Smooth muscle cell (in vitro differentiated cells): Measurements from ENCODE around the gene AANAT. TPM values are rescaled to one million over a fixed set of nuclear protein-coding genes. Genes with fewer than 3 reads are reported as not detected.

ENCODE experiments used
- DNase-seq: peaks from one replicate; lab custom pipeline; 2025; ENCODE audit not compliant: unreplicated experiment; lab: John Stamatoyannopoulos, UW
- H2AFZ ChIP-seq: fragments of 200-600 bp; sonication (generic); 2 replicates; pipeline ENCODE4 v1.6.0; 2016; ENCODE audit warnings: antibody characterized with exemption, low read depth, mild to moderate bottlenecking
- H3F3A ChIP-seq: fragments of 200-600 bp; sonication (generic); 2 replicates; pipeline ENCODE4 v1.6.0; 2017; ENCODE audit warnings: antibody characterized with exemption, low read depth
- H3K27ac ChIP-seq: fragments of 200-600 bp; sonication (generic); 2 replicates; pipeline ENCODE4 v1.5.1; 2016; ENCODE audit warnings: low read depth, mild to moderate bottlenecking
- H3K27me3 ChIP-seq: fragments of 200-600 bp; sonication (generic); 2 replicates; pipeline ENCODE4 v1.6.1; 2016; ENCODE audit warnings: low read depth, mild to moderate bottlenecking
- H3K36me3 ChIP-seq: fragments of 200-600 bp; sonication (generic); 2 replicates; pipeline ENCODE4 v1.5.1; 2016; ENCODE audit warnings: low read depth
- H3K4me1 ChIP-seq: fragments of 200-600 bp; sonication (generic); 2 replicates; pipeline ENCODE4 v1.5.1; 2016; ENCODE audit warnings: low read depth
- H3K4me2 ChIP-seq: fragments of 200-600 bp; sonication (generic); 2 replicates; pipeline ENCODE4 v1.6.0; 2016; ENCODE audit warnings: mild to moderate bottlenecking
- H3K4me3 ChIP-seq: fragments of 200-600 bp; sonication (generic); 2 replicates; pipeline ENCODE4 v1.5.1; 2016; ENCODE audit warnings: mild to moderate bottlenecking
- H3K79me2 ChIP-seq: fragments of 200-600 bp; sonication (generic); 2 replicates; pipeline ENCODE4 v1.6.0; 2016; ENCODE audit warnings: low read depth, mild to moderate bottlenecking
- H3K9ac ChIP-seq: fragments of 200-600 bp; sonication (generic); 2 replicates; pipeline ENCODE4 v1.6.0; 2016; ENCODE audit warnings: low read depth
- H3K9me3 ChIP-seq: fragments of 200-600 bp; sonication (generic); replicated peaks from 2 replicates; pipeline ENCODE4 v1.5.1; 2016; ENCODE audit warnings: low read depth
- H4K20me1 ChIP-seq: fragments of 200-600 bp; sonication (generic); 2 replicates; pipeline ENCODE4 v1.6.0; 2016; ENCODE audit warnings: low read depth
- CTCF ChIP-seq: fragments of 200-600 bp; sonication (generic); IDR thresholded peaks from 2 replicates; pipeline ENCODE4 v1.5.1; 2017; ENCODE audit warnings: borderline replicate concordance, mild to moderate bottlenecking, antibody characterized with exemption; ENCODE audit not compliant: insufficient read depth, poor library complexity, severe bottlenecking
- WGBS: methylation state at CpG from one replicate; pipeline ENCODE4 v1.1.7; 2016; ENCODE audit warnings: low lambda C conversion rate; 5-methylcytosine and 5-hydroxymethylcytosine counted together
- polyA plus RNA-seq: library from polyadenylated mRNA; unstranded; fragments of >200 nt; fragmentation: Nextera tagmentation; extraction: Ambion mirVana; gene quantifications from 2 replicates; pipeline ENCODE4 v1.2.1, GENCODE V29; 2016
- total RNA-seq: library from RNA; depleted of rRNA; stranded (reverse); fragments of >200 nt; gene quantifications from 2 replicates; pipeline ENCODE4 v1.2.3, GENCODE V29; 2014

Gene AANAT
- total and polyA plus RNA-seq, 2 experiments from 2014 or later = not detected

DNA sequence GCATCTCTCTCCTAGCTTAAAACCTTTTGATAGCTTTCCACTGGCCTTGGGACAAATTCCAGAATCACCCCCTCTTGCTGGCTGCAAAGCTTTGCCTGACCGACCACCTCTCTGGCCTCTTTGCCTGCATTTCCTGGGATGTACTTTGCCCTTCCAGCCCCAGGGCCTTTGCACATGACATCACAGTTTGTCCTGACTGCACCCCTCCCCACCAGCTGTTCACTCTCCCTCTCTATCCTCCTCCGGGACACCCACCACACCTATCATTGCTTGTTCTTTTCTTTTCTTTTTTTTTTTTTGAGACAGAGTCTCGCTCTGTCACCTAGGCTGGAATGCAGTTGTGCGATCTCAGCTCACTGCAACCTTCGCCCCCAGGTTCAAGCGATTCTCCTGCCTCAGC lies 7.9 kb downstream of the AANAT start:
- Histone ChIP-seq H3K4me2 (no peak overlapping the region), H2AFZ (no peak overlapping the region), H4K20me1 (no peaks in the 10 kb centered on the region), H3K79me2 (no peaks in the 10 kb centered on the region), H3K4me1 (no peaks in the 10 kb centered on the region), H3K27me3 (no peaks in the 10 kb centered on the region), H3K9ac (no peak overlapping the region), H3K36me3 (no peaks in the 10 kb centered on the region), H3K4me3 (no peak overlapping the region), H3F3A (no peaks in the 10 kb centered on the region), H3K9me3 (no peaks in the 10 kb centered on the region), H3K27ac (no peak overlapping the region)
- DNase-seq = no peak
- WGBS = 96% methylated on average over 6 of the region's 6 CpGs
- no peak for TF ChIP-seq CTCF

DNA sequence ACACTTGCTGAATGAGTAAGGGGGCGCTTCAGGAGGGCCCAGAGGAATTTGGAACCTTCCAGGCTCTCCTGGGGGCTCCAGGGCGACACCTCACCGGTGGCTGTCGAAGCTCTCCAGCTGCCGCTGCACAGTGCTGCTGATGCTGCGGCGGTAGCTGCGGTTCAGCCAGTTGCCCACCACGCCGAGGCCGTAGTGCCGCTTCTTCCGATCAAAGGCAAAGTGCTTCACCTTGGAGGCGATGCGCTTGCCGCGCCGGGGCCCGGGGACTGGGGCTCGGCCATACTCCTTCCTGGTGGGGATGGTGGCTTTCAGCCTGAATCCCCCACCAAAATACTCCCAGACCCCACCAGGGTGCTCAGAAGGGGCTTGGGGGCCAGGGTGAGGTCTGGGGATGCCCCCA lies 9.3 kb downstream of the AANAT start:
- Histone ChIP-seq H4K20me1 (no peaks in the 10 kb centered on the region), H3K9ac (no peak overlapping the region), H2AFZ (no peak overlapping the region), H3K4me2 (no peak overlapping the region), H3K4me3 (no peak overlapping the region), H3F3A (no peaks in the 10 kb centered on the region), H3K27ac (no peak overlapping the region), H3K9me3 (no peaks in the 10 kb centered on the region), H3K4me1 (no peaks in the 10 kb centered on the region), H3K36me3 (no peaks in the 10 kb centered on the region), H3K79me2 (no peaks in the 10 kb centered on the region), H3K27me3 (no peaks in the 10 kb centered on the region)
- 94% methylated on average over 20 of the region's 20 CpGs for WGBS
- TF ChIP-seq CTCF = no peak
- no peak for DNase-seq

DNA sequence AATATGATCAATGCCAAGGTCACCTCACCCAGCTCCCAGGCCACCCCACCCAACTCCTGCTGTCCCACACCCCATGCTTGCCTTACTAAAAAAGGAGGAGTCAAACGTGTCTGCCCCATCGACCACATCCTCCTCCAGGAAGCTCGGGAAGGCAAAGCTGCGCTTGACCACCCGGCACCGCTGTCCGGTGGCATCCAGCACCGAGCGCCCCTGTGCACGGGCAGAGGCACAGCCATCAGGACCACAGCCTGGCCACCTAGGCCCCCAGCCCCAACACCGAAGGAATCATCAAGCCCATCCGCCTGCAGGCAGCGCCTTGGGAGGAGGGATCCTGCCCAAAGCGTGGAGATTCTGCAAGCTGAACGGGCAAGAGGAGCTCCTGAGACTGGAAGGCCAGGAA lies 10.2 kb downstream of the AANAT start:
- Histone ChIP-seq H3K36me3 (no peaks in the 10 kb centered on the region), H3K9ac (no peak overlapping the region), H3F3A (no peaks in the 10 kb centered on the region), H2AFZ (no peak overlapping the region), H4K20me1 (no peaks in the 10 kb centered on the region), H3K79me2 (no peaks in the 10 kb centered on the region), H3K4me1 (no peaks in the 10 kb centered on the region), H3K9me3 (no peaks in the 10 kb centered on the region), H3K27ac (no peak overlapping the region), H3K4me2 (no peak overlapping the region), H3K4me3 (no peak overlapping the region), H3K27me3 (no peaks in the 10 kb centered on the region)
- TF ChIP-seq CTCF = no peak
- WGBS = 92% methylated on average over 15 of the region's 15 CpGs
- no peak for DNase-seq

DNA sequence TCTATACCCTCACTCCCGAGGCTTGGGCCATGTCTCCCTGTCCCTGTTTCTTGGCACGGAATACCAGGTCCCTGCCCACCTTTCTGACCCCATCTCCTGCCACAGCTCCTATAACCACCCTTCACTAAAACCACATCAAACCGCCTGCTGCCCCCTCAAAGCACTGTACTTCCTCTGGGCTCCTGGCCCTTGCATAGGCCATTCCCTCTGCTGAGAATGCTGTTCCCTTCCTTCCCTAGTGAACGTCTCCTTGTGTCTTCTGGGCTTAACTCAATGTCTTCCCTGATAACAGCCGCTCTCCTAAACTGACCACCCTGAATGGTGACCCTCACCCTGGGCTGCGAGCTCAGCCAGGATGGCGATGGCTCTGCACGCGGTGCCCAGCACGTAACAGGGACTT lies 10.7 kb downstream of the AANAT start:
- DNase-seq = no peak
- 99% methylated on average over 10 of the region's 10 CpGs for WGBS
- no peaks in the 10 kb centered on the region for H4K20me1 ChIP-seq
- H3K4me2 ChIP-seq = no peak overlapping the region
- no peak overlapping the region for H3K27ac ChIP-seq
- H3K36me3 ChIP-seq = no peaks in the 10 kb centered on the region
- no peaks in the 10 kb centered on the region for H3F3A ChIP-seq
- no peak overlapping the region for H2AFZ ChIP-seq
- TF ChIP-seq CTCF = no peak
- H3K9ac ChIP-seq = no peak overlapping the region
- no peaks in the 10 kb centered on the region for H3K79me2 ChIP-seq
- H3K9me3 ChIP-seq = no peaks in the 10 kb centered on the region
- H3K27me3 ChIP-seq = no peaks in the 10 kb centered on the region
- H3K4me1 ChIP-seq = no peaks in the 10 kb centered on the region
- H3K4me3 ChIP-seq = no peak overlapping the region
